ENCODE results near the gene PRRC2B.

DNA sequence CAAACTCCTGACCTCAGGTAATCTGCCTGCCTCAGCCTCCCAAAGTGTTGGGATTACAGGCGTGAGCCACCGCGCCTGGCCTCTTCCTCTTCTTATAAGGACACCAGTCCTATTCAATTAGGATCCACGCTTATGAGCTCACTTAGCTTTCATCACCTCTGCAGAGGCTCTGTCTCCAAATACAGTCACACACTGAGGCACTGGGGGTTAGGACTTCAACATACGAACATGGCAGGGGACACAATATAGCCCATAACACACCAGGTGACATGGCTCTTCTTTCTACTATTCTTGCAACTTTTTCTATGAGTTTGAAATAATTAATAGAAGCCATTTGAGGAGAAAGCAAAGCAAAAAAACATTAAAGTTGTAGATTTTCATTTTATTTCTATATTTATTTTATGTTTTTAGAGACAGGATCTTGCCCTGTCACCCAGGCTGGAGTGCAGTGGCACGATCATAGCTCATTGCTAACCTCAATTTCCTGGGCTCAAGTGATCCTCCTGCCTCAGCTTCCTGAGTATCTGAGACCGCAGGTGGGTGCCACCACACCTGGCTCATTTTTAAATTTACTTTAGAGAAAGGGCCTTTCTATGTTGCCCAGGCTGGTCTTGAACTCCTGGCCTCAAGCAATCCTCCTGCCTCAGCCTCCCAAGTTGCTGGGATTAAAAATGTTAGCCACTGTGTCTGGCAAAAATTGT, 145.5 kb downstream of the PRRC2B start:
- TF ChIP-seq POLR2A (IDR thresholded peaks at IDR 0.05; ENCODE audit: low read length) (no peak), GATA1 (IDR thresholded peaks at IDR 0.05; ENCODE audit: low read depth, low read length) (no peak)

All from erythroblast (primary cell).